ENCODE measurements around the gene SERTM1.

SERTM1 gene

DNA sequence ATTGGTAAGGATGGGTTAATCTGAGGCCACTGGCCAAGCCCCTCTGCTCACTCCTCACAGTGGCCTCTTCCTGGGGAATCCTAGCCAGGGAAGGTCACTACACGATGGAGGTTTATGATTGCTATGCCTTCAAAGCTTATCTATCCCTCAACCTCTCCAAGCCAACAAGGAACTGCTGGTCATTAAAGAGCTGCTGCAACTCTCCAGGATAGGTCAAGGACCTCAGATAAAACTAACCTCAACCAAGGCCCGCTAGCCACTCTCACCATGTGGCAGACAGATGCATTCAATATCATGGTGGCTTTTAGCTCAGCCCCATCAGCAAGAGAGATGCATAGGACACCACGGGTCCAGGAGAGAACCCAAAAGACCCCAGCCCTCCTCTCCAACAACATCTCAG is 71.6 kb downstream of the SERTM1 start:
- H2AFZ ChIP-seq (ENCODE audit: low read length), result no peak overlapping the region
- no peak overlapping the region for H3K4me3 ChIP-seq (ENCODE audit: low read depth, low read length, poor library complexity, severe bottlenecking)
- H4K20me1 ChIP-seq (ENCODE audit: insufficient read depth, low read length), result no peaks in the 10 kb centered on the region
- H3K9ac ChIP-seq (ENCODE audit: low read length), result no peak overlapping the region
- TF ChIP-seq, protein P1, sequence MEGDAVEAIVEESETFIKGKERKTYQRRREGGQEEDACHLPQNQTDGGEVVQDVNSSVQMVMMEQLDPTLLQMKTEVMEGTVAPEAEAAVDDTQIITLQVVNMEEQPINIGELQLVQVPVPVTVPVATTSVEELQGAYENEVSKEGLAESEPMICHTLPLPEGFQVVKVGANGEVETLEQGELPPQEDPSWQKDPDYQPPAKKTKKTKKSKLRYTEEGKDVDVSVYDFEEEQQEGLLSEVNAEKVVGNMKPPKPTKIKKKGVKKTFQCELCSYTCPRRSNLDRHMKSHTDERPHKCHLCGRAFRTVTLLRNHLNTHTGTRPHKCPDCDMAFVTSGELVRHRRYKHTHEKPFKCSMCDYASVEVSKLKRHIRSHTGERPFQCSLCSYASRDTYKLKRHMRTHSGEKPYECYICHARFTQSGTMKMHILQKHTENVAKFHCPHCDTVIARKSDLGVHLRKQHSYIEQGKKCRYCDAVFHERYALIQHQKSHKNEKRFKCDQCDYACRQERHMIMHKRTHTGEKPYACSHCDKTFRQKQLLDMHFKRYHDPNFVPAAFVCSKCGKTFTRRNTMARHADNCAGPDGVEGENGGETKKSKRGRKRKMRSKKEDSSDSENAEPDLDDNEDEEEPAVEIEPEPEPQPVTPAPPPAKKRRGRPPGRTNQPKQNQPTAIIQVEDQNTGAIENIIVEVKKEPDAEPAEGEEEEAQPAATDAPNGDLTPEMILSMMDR (IDR thresholded peaks at IDR 0.05; ENCODE audit: low read length), result no peak
- TF ChIP-seq EZH2 (IDR thresholded peaks at IDR 0.05; ENCODE audit: borderline replicate concordance, low read length), result no peak
- H3K9me2 ChIP-seq (ENCODE audit: low read depth, low read length), result no peaks in the 10 kb centered on the region
- no peak overlapping the region for H3K4me2 ChIP-seq (ENCODE audit: low read length)
- no peaks in the 10 kb centered on the region for H3F3A ChIP-seq (ENCODE audit: insufficient read depth, low read length)
- no peaks in the 10 kb centered on the region for H3K36me3 ChIP-seq (ENCODE audit: insufficient read depth, low read length)
- no peaks in the 10 kb centered on the region for H3K4me1 ChIP-seq (ENCODE audit: insufficient read depth, low read length, severe bottlenecking)
- no peaks in the 10 kb centered on the region for H3K9me3 ChIP-seq (ENCODE audit: low read length)
- no peaks in the 10 kb centered on the region for H3K27me3 ChIP-seq (ENCODE audit: insufficient read depth, low read length)
- no peaks in the 10 kb centered on the region for H3K79me2 ChIP-seq (ENCODE audit: insufficient read depth, low read length)
- no peak overlapping the region for H3K27ac ChIP-seq (ENCODE audit: low read depth, low read length, poor library complexity, severe bottlenecking)

DNA sequence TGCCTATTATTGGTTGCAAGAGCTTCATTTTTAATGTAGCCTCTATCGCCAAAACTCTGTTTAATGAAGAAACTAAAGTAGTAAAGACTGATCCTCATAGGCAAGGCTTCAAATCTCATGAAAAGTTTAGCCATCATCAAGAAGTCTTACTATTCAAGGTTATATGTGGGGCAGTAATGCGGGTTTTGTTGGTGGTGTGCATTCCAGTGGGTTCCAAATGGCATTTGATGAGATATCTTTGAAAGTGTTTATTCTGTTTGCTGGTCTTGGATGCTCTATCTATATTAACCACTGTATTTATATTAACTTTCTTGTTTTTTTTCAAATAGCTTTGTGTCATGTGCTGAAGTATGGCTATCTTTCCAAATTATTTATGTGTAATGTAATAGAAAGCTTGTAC is 72.2 kb downstream of the SERTM1 start:
- no peak overlapping the region for H3K27ac ChIP-seq (ENCODE audit: low read depth, low read length, poor library complexity, severe bottlenecking)
- TF ChIP-seq, protein P1 (IDR thresholded peaks at IDR 0.05; ENCODE audit: low read length), result no peak
- TF ChIP-seq EZH2 (IDR thresholded peaks at IDR 0.05; ENCODE audit: borderline replicate concordance, low read length), result no peak
- no peaks in the 10 kb centered on the region for H3K79me2 ChIP-seq (ENCODE audit: insufficient read depth, low read length)
- H3K27me3 ChIP-seq (ENCODE audit: insufficient read depth, low read length), result no peaks in the 10 kb centered on the region
- H2AFZ ChIP-seq (ENCODE audit: low read length), result no peak overlapping the region
- no peaks in the 10 kb centered on the region for H4K20me1 ChIP-seq (ENCODE audit: insufficient read depth, low read length)
- no peaks in the 10 kb centered on the region for H3K9me2 ChIP-seq (ENCODE audit: low read depth, low read length)
- no peak overlapping the region for H3K4me3 ChIP-seq (ENCODE audit: low read depth, low read length, poor library complexity, severe bottlenecking)
- H3K4me2 ChIP-seq (ENCODE audit: low read length), result no peak overlapping the region
- H3F3A ChIP-seq (ENCODE audit: insufficient read depth, low read length), result no peaks in the 10 kb centered on the region
- H3K36me3 ChIP-seq (ENCODE audit: insufficient read depth, low read length), result no peaks in the 10 kb centered on the region
- H3K4me1 ChIP-seq (ENCODE audit: insufficient read depth, low read length, severe bottlenecking), result no peaks in the 10 kb centered on the region
- no peaks in the 10 kb centered on the region for H3K9me3 ChIP-seq (ENCODE audit: low read length)
- no peak overlapping the region for H3K9ac ChIP-seq (ENCODE audit: low read length)

All from OCI-LY1 (cell line).